ENCODE results near the gene CCHCR1.

CCHCR1 gene

DNA sequence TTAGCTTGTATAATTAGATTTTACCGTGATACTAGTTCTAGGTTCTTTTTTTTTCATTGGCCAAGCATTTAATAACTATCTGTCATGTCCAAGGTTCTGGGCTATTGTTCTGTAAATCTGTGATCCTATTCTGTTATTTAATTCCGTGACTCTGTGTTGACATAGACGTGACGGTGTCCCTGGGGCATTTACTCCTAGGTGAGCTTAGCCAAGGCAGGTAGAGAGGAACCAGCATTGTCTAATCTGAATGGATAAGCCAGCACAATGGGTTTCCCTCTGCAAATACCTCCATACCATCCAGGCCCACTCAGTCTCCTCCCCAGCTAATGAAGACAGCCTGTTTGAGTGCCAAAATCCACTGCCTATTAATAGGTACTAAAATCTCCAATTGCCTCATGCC, 28.5 kb downstream of the CCHCR1 start:
- DNase-seq (ENCODE audit: low spot score), result no peak
- in situ Hi-C loops (cut with MboI; ENCODE audit: low pct_unique_long_range_greater_than_20kb, low sequenced_read_pairs, unreplicated experiment), result no loop called here
- TF ChIP-seq, protein P1, sequence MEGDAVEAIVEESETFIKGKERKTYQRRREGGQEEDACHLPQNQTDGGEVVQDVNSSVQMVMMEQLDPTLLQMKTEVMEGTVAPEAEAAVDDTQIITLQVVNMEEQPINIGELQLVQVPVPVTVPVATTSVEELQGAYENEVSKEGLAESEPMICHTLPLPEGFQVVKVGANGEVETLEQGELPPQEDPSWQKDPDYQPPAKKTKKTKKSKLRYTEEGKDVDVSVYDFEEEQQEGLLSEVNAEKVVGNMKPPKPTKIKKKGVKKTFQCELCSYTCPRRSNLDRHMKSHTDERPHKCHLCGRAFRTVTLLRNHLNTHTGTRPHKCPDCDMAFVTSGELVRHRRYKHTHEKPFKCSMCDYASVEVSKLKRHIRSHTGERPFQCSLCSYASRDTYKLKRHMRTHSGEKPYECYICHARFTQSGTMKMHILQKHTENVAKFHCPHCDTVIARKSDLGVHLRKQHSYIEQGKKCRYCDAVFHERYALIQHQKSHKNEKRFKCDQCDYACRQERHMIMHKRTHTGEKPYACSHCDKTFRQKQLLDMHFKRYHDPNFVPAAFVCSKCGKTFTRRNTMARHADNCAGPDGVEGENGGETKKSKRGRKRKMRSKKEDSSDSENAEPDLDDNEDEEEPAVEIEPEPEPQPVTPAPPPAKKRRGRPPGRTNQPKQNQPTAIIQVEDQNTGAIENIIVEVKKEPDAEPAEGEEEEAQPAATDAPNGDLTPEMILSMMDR (IDR thresholded peaks at IDR 0.05; ENCODE audit: extremely low read depth, insufficient read depth, missing control alignments), result no peak

DNA sequence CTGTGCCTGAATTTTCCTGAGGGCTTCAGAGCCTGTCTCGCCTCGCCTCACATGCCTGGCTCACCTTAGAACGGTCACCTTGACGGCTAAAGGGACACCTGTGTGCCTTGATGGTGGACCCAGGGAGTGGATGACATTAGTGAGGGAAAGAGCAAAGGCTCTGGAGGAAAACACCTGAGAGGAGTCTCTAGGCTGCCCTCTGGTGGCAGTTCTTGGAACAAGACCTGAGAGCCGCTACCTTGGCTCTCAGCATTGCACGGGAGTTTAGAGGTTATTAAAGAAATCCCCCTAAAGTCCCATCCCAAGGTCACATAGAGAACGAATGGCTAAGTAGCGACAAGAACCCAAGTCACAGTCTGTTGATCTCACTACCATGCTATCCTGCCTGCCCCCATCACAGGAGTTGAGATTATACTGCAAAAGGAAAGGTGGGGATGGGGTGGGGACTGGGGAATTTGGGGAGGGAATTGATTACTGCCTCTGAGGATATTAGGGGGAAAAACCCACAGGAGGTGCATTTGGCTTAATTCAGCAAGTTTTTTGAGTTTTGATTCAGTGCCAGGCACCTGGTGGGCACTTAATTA, 29.4 kb downstream of the CCHCR1 start:
- TF ChIP-seq, protein P1 (IDR thresholded peaks at IDR 0.05; ENCODE audit: extremely low read depth, insufficient read depth, missing control alignments), result peak; percentile 75
- in situ Hi-C loops (cut with MboI; ENCODE audit: low pct_unique_long_range_greater_than_20kb, low sequenced_read_pairs, unreplicated experiment), result no loop called here
- peak; percentile 80 for DNase-seq (ENCODE audit: low spot score)

DNA sequence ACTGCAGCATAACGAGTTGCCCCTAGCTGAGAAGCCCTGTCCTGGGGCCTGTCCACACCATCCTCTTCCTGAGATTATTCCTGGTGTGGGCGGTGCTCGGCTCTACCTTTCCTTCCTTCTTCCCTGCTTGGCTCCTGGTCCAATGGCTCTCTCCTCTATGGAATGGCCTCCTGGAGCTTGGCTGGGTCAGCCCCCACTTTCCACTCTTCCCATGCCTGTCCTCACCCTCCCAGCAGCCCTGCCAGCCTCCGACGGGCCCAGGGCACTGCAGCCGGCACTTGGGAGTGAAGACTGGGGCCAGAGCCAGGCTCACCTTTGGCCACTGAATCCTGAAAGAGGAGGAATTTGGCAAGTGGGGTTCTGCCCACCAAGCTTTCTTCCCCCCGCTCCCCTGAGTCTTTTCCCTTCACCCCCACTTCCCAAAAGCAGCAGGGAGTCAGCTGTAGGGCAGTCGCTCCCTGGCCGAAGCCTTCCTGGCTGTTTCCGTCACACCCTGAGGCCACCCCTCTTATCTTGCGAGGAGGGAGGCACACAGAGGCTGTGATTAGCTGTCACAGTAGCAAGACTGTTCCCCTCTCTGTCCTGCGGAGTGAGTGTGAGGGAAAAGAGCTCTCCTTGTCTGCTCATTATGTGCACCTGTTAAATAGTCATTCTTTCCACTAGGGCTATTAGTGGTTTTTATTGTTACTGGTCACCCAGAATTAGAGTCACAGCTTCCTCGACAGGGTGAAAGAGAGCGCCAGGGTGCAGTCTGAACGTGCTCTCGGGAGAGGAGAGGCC, 31.0 kb downstream of the CCHCR1 start:
- TF ChIP-seq, protein P1 (IDR thresholded peaks at IDR 0.05; ENCODE audit: extremely low read depth, insufficient read depth, missing control alignments), result no peak
- in situ Hi-C loops (cut with MboI; ENCODE audit: low pct_unique_long_range_greater_than_20kb, low sequenced_read_pairs, unreplicated experiment), result no loop called here
- DNase-seq (ENCODE audit: low spot score), result no peak

DNA sequence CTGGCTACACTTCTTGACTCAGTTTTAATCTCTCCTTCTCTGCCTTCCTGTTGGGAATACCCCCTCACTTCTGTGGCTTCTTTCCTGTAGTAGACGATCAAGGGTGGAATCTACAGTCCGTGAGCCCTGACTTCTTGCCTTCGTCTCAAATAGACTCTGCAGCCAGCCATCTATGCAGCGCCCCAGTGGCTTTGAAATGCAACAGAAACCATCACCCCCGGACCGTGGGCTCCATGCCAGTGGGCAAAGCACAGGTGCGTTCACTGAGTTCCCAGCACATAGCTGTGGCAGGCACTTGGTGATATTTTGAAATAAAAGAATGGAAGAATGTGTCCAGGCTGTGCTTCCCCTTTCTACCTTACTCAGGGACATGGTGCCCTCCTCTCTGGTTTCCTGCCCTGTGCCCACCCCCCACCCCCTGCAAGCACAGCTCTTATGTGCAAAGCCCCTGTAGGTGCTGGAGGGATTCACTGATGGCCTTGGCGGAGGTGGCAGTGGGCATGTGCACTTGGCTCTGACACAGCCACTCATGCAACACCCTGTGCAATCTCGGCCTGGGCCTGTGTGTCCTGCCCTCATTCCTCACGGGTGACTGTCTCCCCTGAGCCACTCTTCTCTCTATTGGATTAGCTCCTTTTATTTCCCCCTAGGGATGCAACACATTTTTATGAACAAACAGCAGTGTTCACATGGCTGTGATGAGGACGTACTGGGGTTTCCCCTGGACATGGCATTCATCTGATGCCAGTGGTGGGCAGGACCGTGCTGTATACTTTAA, 31.8 kb downstream of the CCHCR1 start:
- no peak for DNase-seq (ENCODE audit: low spot score)
- TF ChIP-seq, protein P1 (IDR thresholded peaks at IDR 0.05; ENCODE audit: extremely low read depth, insufficient read depth, missing control alignments), result no peak
- in situ Hi-C loops (cut with MboI; ENCODE audit: low pct_unique_long_range_greater_than_20kb, low sequenced_read_pairs, unreplicated experiment), result no loop called here

DNA sequence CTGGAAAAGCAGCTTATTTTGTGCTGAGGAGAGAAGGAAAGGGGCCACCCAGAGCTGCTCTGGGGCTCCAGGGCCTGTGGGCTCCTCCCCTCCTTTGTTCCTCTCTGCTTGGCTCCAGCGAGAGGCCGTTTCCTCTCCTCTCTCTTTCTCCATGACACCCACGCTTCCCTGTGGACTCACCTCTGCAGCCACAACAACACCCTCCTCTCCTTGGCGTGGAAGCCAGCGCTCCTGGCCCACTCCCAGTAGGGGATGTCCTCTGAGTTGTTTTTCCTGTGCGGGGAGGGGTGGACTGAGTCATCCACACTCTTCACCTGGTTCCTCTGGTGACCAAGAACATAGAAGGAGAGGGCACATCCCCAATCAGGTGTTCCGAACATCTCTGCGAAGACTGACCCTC, 32.4 kb downstream of the CCHCR1 start:
- DNase-seq (ENCODE audit: low spot score), result no peak
- in situ Hi-C loops (cut with MboI; ENCODE audit: low pct_unique_long_range_greater_than_20kb, low sequenced_read_pairs, unreplicated experiment), result no loop called here

More for the DNA sequence above, 32.4 kb downstream of the CCHCR1 start:
- TF ChIP-seq, protein P1 (IDR thresholded peaks at IDR 0.05; ENCODE audit: extremely low read depth, insufficient read depth, missing control alignments), result no peak

All from GM13977 (cell line).